CD4-positive, alpha-beta memory T cell (primary cell): Measurements from ENCODE around the gene ST8SIA4. TPM values are rescaled to one million over a fixed set of nuclear protein-coding genes. Genes with fewer than 3 reads are reported as not detected.

Source experiments
- CTCF ChIA-PET: fragments of 350-600 bp; sonication (Branson Sonifier 250); formaldehyde crosslinking; loops from one replicate; lab custom pipeline; 2021; ENCODE audit warnings: inconsistent platforms; ENCODE audit not compliant: partially characterized antibody; lab: Charles Lee
- POLR2A ChIA-PET: fragments of 350-600 bp; sonication (Branson Sonifier 250); formaldehyde crosslinking; loops from one replicate; lab custom pipeline; 2021; ENCODE audit not compliant: partially characterized antibody; lab: Charles Lee
- DNase-seq, 5 donors: peaks; one replicate each; pipeline versions ENCODE4 v3.0.0 to v3.0.0-alpha.2; 2020 to 2022; ENCODE audit warnings: mixed read lengths in 1 of 5
- H3K27ac ChIP-seq: one replicate; pipeline ENCODE4 v1.7.0; 2013; ENCODE audit warnings: low read depth, low read length
- H3K27me3 ChIP-seq: 2 replicates; pipeline ENCODE4 v1.7.0; 2013; ENCODE audit warnings: mild to moderate bottlenecking, low read length, moderate library complexity; ENCODE audit not compliant: insufficient read depth
- H3K36me3 ChIP-seq: 2 replicates; pipeline ENCODE4 v1.7.0; 2013; ENCODE audit warnings: mild to moderate bottlenecking, low read length, moderate library complexity; ENCODE audit not compliant: insufficient read depth
- H3K4me1 ChIP-seq: 2 replicates; pipeline ENCODE4 v1.7.0; 2013; ENCODE audit warnings: mild to moderate bottlenecking, low read length, moderate library complexity; ENCODE audit not compliant: insufficient read depth
- H3K4me3 ChIP-seq, 2 donors: one replicate each; pipeline ENCODE4 v1.7.0; 2013; ENCODE audit warnings: low read length in 2 of 2, mild to moderate bottlenecking in 1 of 2
- H3K9me3 ChIP-seq, 2 donors: one replicate each; pipeline ENCODE4 v1.7.0; 2013; ENCODE audit warnings: low read length in 2 of 2, control low read depth in 1 of 2; ENCODE audit not compliant: control insufficient read depth in 1 of 2
- H3K27ac Mint-ChIP-seq, 7 donors: one replicate each; pipeline ENCODE4 v1.8.0; 2020 to 2021; ENCODE audit warnings: mixed read lengths in 7 of 7, mild to moderate bottlenecking in 6 of 7, inconsistent platforms in 3 of 7, moderate library complexity in 3 of 7
- H3K27me3 Mint-ChIP-seq, 2 donors: one replicate each; pipeline ENCODE4 v1.8.0; 2020 to 2021; ENCODE audit warnings: mixed read lengths in 2 of 2
- H3K36me3 Mint-ChIP-seq, 2 donors: one replicate each; pipeline ENCODE4 v1.8.0; 2020 to 2021; ENCODE audit warnings: mixed read lengths in 2 of 2, inconsistent platforms in 1 of 2, mild to moderate bottlenecking in 1 of 2
- H3K4me1 Mint-ChIP-seq, 4 donors: one replicate each; pipeline ENCODE4 v1.8.0; 2020 to 2021; ENCODE audit warnings: mixed read lengths in 4 of 4, mild to moderate bottlenecking in 1 of 4
- H3K4me3 Mint-ChIP-seq, 8 donors: one replicate each; pipeline ENCODE4 v1.8.0; 2020 to 2021; ENCODE audit warnings: mixed read lengths in 8 of 8, mild to moderate bottlenecking in 7 of 8, moderate library complexity in 6 of 8, inconsistent platforms in 3 of 8
- H3K9me3 Mint-ChIP-seq, 8 donors: one replicate each; pipeline ENCODE4 v1.8.0; 2020 to 2021; ENCODE audit warnings: mixed read lengths in 8 of 8, mild to moderate bottlenecking in 5 of 8, inconsistent platforms in 3 of 8, moderate library complexity in 1 of 8
- intact Hi-C: fragments of 100-400 bp; cut with micrococcal nuclease; formaldehyde crosslinking; loops from one replicate; pipeline ENCODE4 v1.15.1; 2023
- polyA plus RNA-seq, 2 donors: library from polyadenylated mRNA; unstranded; fragments of 300-500 nt; fragmentation: Illumina TruSeq; gene quantifications; one replicate each; pipeline ENCODE4 v1.2.3, GENCODE V29; 2021
- total RNA-seq, 2 experiments: library from RNA; stranded (reverse); gene quantifications; one replicate each; pipeline ENCODE4 v1.2.3, GENCODE V29; 2021

Gene ST8SIA4
- total and polyA plus RNA-seq, 4 experiments from 2014 or later, result 10.7 to 28.7 (median 21.0) TPM

GRCh38 chr5:100856462-100856861 lies 46.6 kb downstream of the ST8SIA4 start:
- Histone ChIP-seq H3K36me3 (no peaks in the 10 kb centered on the region), H3K27ac (no peak overlapping the region), H3K27me3 (no peaks in the 10 kb centered on the region), H3K4me3 (no peak overlapping the region), H3K9me3 (no peaks in the 10 kb centered on the region), H3K4me1 (peaks cover 68% of the 10 kb centered on the region)
- peak overlapping the region in 2 of 8 donors; percentile 21 to 49 for H3K4me3 Mint-ChIP-seq
- POLR2A ChIA-PET, result interaction anchor here (0.8 to 4.8 kb wide), 2 partner anchors 15 to 46 kb away, joined by 3 to 45 read pairs; partner anchors contain the start of gene ST8SIA4
- no peaks in the 10 kb centered on the region for H3K27me3 Mint-ChIP-seq
- H3K36me3 Mint-ChIP-seq, result peaks cover 25 to 34% of the 10 kb centered on the region in 2 donors
- intact Hi-C loops, result no loop called here
- H3K9me3 Mint-ChIP-seq, result no peaks in the 10 kb centered on the region
- no peak for DNase-seq
- H3K27ac Mint-ChIP-seq, result peak overlapping the region in 4 of 7 donors; percentile 50 to 73 (median 60)
- H3K4me1 Mint-ChIP-seq, result peaks cover 49 to 72% (median 55%) of the 10 kb centered on the region in 4 donors
- CTCF ChIA-PET, result interaction anchor here (1.2 kb wide), 1 partner anchor 44 kb away, joined by 4 read pairs; no protein-coding TSS in a partner anchor

- Mint-ChIP-seq H3K27ac (peak overlapping the region in 2 of 7 donors; percentile 53 to 68), H3K9me3 (no peaks in the 10 kb centered on the region)
- no peak overlapping the region for H3K4me3 ChIP-seq
Observed at GRCh38 chr5:100855937-100856430, 47.1 kb downstream of the ST8SIA4 start.

DNA sequence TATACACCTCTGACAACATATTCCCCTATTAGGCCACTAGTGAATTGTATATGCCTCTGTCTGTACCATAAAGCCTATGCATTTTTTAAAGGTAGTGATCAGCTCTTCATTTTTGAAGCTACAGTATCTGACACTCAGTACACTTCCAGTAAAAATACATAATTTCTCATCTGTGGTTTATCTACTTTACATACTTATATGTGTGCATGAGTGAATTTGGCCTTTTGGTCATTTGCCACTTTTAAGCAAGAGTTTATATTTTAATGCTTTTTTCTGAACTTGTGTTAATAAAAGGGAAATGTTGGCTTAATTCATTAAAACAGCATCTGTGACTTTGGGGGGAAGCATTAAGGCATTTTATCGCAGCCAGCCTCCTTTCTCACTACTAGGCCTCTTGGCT lies 47.8 kb downstream of the ST8SIA4 start:
- intact Hi-C loops, result no loop called here
- H3K4me1 Mint-ChIP-seq, result peaks cover 41 to 60% (median 45%) of the 10 kb centered on the region in 4 donors
- CTCF ChIA-PET, result interaction anchor here (1.0 kb wide), 1 partner anchor 45 kb away, joined by 5 read pairs; no protein-coding TSS in a partner anchor
- H3K9me3 Mint-ChIP-seq, result no peaks in the 10 kb centered on the region
- peak overlapping the region in 3 of 8 donors; percentile 13 to 60 (median 33) for H3K4me3 Mint-ChIP-seq
- Histone ChIP-seq H3K4me1 (peaks cover 63% of the 10 kb centered on the region), H3K4me3 (no peak overlapping the region), H3K27me3 (no peaks in the 10 kb centered on the region), H3K9me3 (no peaks in the 10 kb centered on the region), H3K27ac (no peak overlapping the region), H3K36me3 (no peaks in the 10 kb centered on the region)
- no peaks in the 10 kb centered on the region for H3K27me3 Mint-ChIP-seq
- DNase-seq, result no peak
- H3K36me3 Mint-ChIP-seq, result peaks cover 23 to 32% of the 10 kb centered on the region in 2 donors
- peak overlapping the region in 5 of 7 donors; percentile 2 to 68 (median 26) for H3K27ac Mint-ChIP-seq
- POLR2A ChIA-PET, result interaction anchor here (4.8 kb wide), 1 partner anchor 47 kb away, joined by 45 read pairs; the partner anchor contains the start of gene ST8SIA4

More at GRCh38 chr5:100855937-100856430, 47.1 kb downstream of the ST8SIA4 start:
- Histone ChIP-seq H3K27ac (no peak overlapping the region), H3K4me1 (peaks cover 65% of the 10 kb centered on the region), H3K36me3 (no peaks in the 10 kb centered on the region), H3K27me3 (no peaks in the 10 kb centered on the region), H3K9me3 (no peaks in the 10 kb centered on the region)
- CTCF ChIA-PET, result no interaction called here
- no peaks in the 10 kb centered on the region for H3K27me3 Mint-ChIP-seq
- no peak for DNase-seq
- peaks cover 25 to 32% of the 10 kb centered on the region in 2 donors for H3K36me3 Mint-ChIP-seq
- peaks cover 45 to 67% (median 51%) of the 10 kb centered on the region in 4 donors for H3K4me1 Mint-ChIP-seq
- peak overlapping the region in 1 of 8 donors; percentile 21 for H3K4me3 Mint-ChIP-seq
- intact Hi-C loops, result no loop called here
- POLR2A ChIA-PET, result interaction anchor here (4.8 kb wide), 1 partner anchor 46 kb away, joined by 45 read pairs; the partner anchor contains the start of gene ST8SIA4

GRCh38 chr5:100854591-100854990 lies 48.5 kb downstream of the ST8SIA4 start:
- POLR2A ChIA-PET, result interaction anchor here (4.8 kb wide), 1 partner anchor 48 kb away, joined by 45 read pairs; the partner anchor contains the start of gene ST8SIA4
- H3K27ac Mint-ChIP-seq, result peak overlapping the region in 5 of 7 donors; percentile 18 to 68 (median 41)
- peaks cover 16 to 32% of the 10 kb centered on the region in 2 donors for H3K36me3 Mint-ChIP-seq
- H3K27ac ChIP-seq, result no peak overlapping the region
- no peak overlapping the region for H3K4me3 ChIP-seq
- DNase-seq, result no peak
- H3K27me3 Mint-ChIP-seq, result no peaks in the 10 kb centered on the region
- no peaks in the 10 kb centered on the region for H3K27me3 ChIP-seq
- no peaks in the 10 kb centered on the region for H3K9me3 Mint-ChIP-seq
- H3K4me1 Mint-ChIP-seq, result peaks cover 35 to 53% (median 40%) of the 10 kb centered on the region in 4 donors
- intact Hi-C loops, result no loop called here
- H3K4me1 ChIP-seq, result peaks cover 63% of the 10 kb centered on the region
- H3K36me3 ChIP-seq, result no peaks in the 10 kb centered on the region
- peak overlapping the region in 3 of 8 donors; percentile 13 to 70 (median 26) for H3K4me3 Mint-ChIP-seq
- H3K9me3 ChIP-seq, result no peaks in the 10 kb centered on the region
- CTCF ChIA-PET, result interaction anchor here (1.0 kb wide), 1 partner anchor 46 kb away, joined by 5 read pairs; no protein-coding TSS in a partner anchor

GRCh38 chr5:100853582-100853981 lies 49.5 kb downstream of the ST8SIA4 start:
- no peaks in the 10 kb centered on the region for H3K27me3 Mint-ChIP-seq
- Histone ChIP-seq H3K36me3 (peaks cover 5% of the 10 kb centered on the region), H3K9me3 (no peaks in the 10 kb centered on the region), H3K4me3 (no peak overlapping the region), H3K27ac (no peak overlapping the region), H3K4me1 (peaks cover 57% of the 10 kb centered on the region), H3K27me3 (no peaks in the 10 kb centered on the region)
- ChIA-PET POLR2A (no interaction called here), CTCF (no interaction called here)
- no peak for DNase-seq
- H3K4me3 Mint-ChIP-seq, result peak overlapping the region in 5 of 8 donors; percentile 34 to 70 (median 52)
- peak overlapping the region in 6 of 7 donors; percentile 17 to 86 (median 78) for H3K27ac Mint-ChIP-seq
- H3K36me3 Mint-ChIP-seq, result peaks cover 15 to 34% of the 10 kb centered on the region in 2 donors
- no peaks in the 10 kb centered on the region for H3K9me3 Mint-ChIP-seq
- intact Hi-C loops, result loop anchor here (2.0 kb wide), 2 partner anchors 15 to 49 kb away; partner anchors contain the start of gene ST8SIA4
- peaks cover 33 to 45% (median 37%) of the 10 kb centered on the region in 4 donors for H3K4me1 Mint-ChIP-seq

- H3K4me3 Mint-ChIP-seq, result peak overlapping the region; percentile 8 to 70 (median 56)
- H3K9me3 Mint-ChIP-seq, result no peaks in the 10 kb centered on the region
- peaks cover 51% of the 10 kb centered on the region for H3K4me1 ChIP-seq
- H3K4me3 ChIP-seq, result no peak overlapping the region
- intact Hi-C loops, result loop anchor here (2.0 kb wide), 2 partner anchors 14 to 50 kb away; partner anchors contain the start of gene ST8SIA4
- H3K27ac Mint-ChIP-seq, result peak overlapping the region; percentile 54 to 86 (median 77)
- peaks cover 31 to 42% (median 34%) of the 10 kb centered on the region in 4 donors for H3K4me1 Mint-ChIP-seq
- no peaks in the 10 kb centered on the region for H3K9me3 ChIP-seq
- ChIA-PET CTCF (no interaction called here), POLR2A (interaction anchor here (1.2 kb wide), 1 partner anchor 50 kb away, joined by 8 read pairs; the partner anchor contains the start of gene ST8SIA4)
- H3K27me3 Mint-ChIP-seq, result no peaks in the 10 kb centered on the region
- peaks cover 5% of the 10 kb centered on the region for H3K36me3 ChIP-seq
- no peaks in the 10 kb centered on the region for H3K27me3 ChIP-seq
- peak overlapping the region; percentile 27 for H3K27ac ChIP-seq
- no peak for DNase-seq
- peaks cover 15 to 33% of the 10 kb centered on the region in 2 donors for H3K36me3 Mint-ChIP-seq
Observed at GRCh38 chr5:100852988-100853449, 50.1 kb downstream of the ST8SIA4 start.

DNA sequence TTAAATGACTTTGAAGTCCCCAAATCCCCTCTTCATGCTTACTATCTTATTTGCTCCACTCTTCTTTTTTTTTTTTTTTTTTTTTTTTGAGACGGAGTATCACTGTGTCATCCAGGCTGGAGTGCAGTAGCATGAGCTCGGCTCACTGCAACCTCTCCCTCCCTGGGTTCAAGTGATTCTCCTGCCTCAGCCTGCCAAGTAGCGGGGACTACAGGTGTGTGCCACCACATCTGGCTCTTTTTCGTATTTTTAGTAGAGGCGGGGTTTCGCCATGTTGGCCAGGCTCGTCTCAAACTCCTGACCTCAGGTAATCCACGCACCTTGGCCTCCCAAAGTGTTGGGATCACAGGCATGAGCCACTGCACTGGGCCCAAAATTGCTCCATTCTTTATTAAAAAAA lies 51.0 kb downstream of the ST8SIA4 start:
- intact Hi-C loops, result loop anchor here (2.0 kb wide), 2 partner anchors 13 to 51 kb away; partner anchors contain the start of gene ST8SIA4
- H3K9me3 Mint-ChIP-seq, result no peaks in the 10 kb centered on the region
- Histone ChIP-seq H3K4me3 (no peak overlapping the region), H3K27me3 (no peaks in the 10 kb centered on the region), H3K36me3 (peaks cover 5% of the 10 kb centered on the region), H3K9me3 (no peaks in the 10 kb centered on the region), H3K4me1 (peaks cover 50% of the 10 kb centered on the region), H3K27ac (no peak overlapping the region)
- H3K27me3 Mint-ChIP-seq, result no peaks in the 10 kb centered on the region
- peak overlapping the region in 1 of 7 donors; percentile 68 for H3K27ac Mint-ChIP-seq
- DNase-seq, result no peak
- H3K4me3 Mint-ChIP-seq, result no peak overlapping the region
- POLR2A ChIA-PET, result interaction anchor here (1.1 to 2.4 kb wide), 4 partner anchors 10 to 51 kb away, joined by 4 to 9 read pairs (median 7); partner anchors contain the start of gene ST8SIA4
- H3K36me3 Mint-ChIP-seq, result peaks cover 21 to 36% of the 10 kb centered on the region in 2 donors
- peaks cover 30 to 42% (median 33%) of the 10 kb centered on the region in 4 donors for H3K4me1 Mint-ChIP-seq
- CTCF ChIA-PET, result interaction anchor here (0.7 to 1.8 kb wide), 5 partner anchors 9 to 51 kb away, joined by 3 to 9 read pairs (median 4); partner anchors contain the start of gene ST8SIA4
